B cell (primary cell): ENCODE data around the gene QSOX2. TPM values are rescaled to one million over a fixed set of nuclear protein-coding genes. Genes with fewer than 3 reads are reported as not detected.
A peak's percentile ranks its signal among the peaks of the same experiment; 100 is the strongest.

Source experiments
- ATAC-seq: fragments of 200-7000 bp; cut with Tn5 transposase; one replicate; pipeline ENCODE4 v1.10.0; 2021; ENCODE audit warnings: low read depth, mild to moderate bottlenecking, moderate number of reproducible peaks, moderate library complexity
- CTCF ChIA-PET: fragments of 350-600 bp; sonication (Branson Sonifier 250); formaldehyde crosslinking; loops from one replicate; lab custom pipeline; 2021; ENCODE audit warnings: antibody characterized with exemption, inconsistent platforms; lab: Charles Lee
- POLR2A ChIA-PET: fragments of 350-600 bp; sonication (Branson Sonifier 250); formaldehyde crosslinking; loops from one replicate; lab custom pipeline; 2021; ENCODE audit warnings: antibody characterized with exemption; lab: Charles Lee
- DNase-seq: peaks from one replicate; pipeline ENCODE4 v3.0.0; 2013
- H2AFZ ChIP-seq: 2 replicates; pipeline ENCODE4 v1.6.1; 2012; ENCODE audit warnings: mild to moderate bottlenecking, low read depth, low read length; ENCODE audit not compliant: insufficient read depth, poor library complexity, severe bottlenecking
- H3K27ac ChIP-seq, 2 donors: 1 replicate in 1 of 2; 2 replicates in 1 of 2; pipeline ENCODE4 v1.5.1; 2012 to 2013; ENCODE audit warnings: low read length in 2 of 2, mild to moderate bottlenecking in 2 of 2, moderate library complexity in 1 of 2
- H3K27me3 ChIP-seq, 4 experiments: fragments of 200-600 bp in 1 of 4; sonication (generic) in 1 of 4; replicated peaks in 1 of 4; 1 replicate in 2 of 4; 2 replicates in 2 of 4; pipeline versions ENCODE4 v1.6.1 to v1.7.0; 2013 to 2016; ENCODE audit warnings: low read length in 3 of 4, mild to moderate bottlenecking in 2 of 4, mixed read lengths in 1 of 4, moderate library complexity in 1 of 4; ENCODE audit not compliant: insufficient read depth in 4 of 4, control insufficient read depth in 3 of 4; ENCODE audit errors: control extremely low read depth in 1 of 4
- H3K36me3 ChIP-seq, 2 experiments: replicated peaks in 1 of 2; 1 replicate in 1 of 2; 2 replicates in 1 of 2; pipeline versions ENCODE4 v1.6.1 to v1.7.1; 2013; ENCODE audit warnings: low read length in 1 of 2; ENCODE audit not compliant: insufficient read depth in 2 of 2, control insufficient read depth in 1 of 2; ENCODE audit errors: control extremely low read depth in 1 of 2, extremely low read depth in 1 of 2
- H3K4me1 ChIP-seq, 2 donors: fragments of 200-600 bp in 1 of 2; sonication (generic) in 1 of 2; 1 replicate in 1 of 2; 2 replicates in 1 of 2; pipeline versions ENCODE4 v1.5.1 to v1.6.1; 2013 to 2017; ENCODE audit warnings: low read length in 2 of 2; ENCODE audit not compliant: control insufficient read depth in 2 of 2, insufficient read depth in 2 of 2
- H3K4me2 ChIP-seq: replicated peaks from 2 replicates; pipeline ENCODE3; 2012; ENCODE audit warnings: mild to moderate bottlenecking, low read depth, low read length; ENCODE audit not compliant: poor library complexity, severe bottlenecking
- H3K4me3 ChIP-seq, 5 experiments: fragments of 200-600 bp in 1 of 5; sonication (generic) in 1 of 5; 1 replicate in 3 of 5; 2 replicates in 2 of 5; pipeline versions ENCODE4 v1.5.1 to v1.7.0; 2011 to 2016; ENCODE audit warnings: low read length in 4 of 5, mild to moderate bottlenecking in 4 of 5, low read depth in 2 of 5, control low read depth in 1 of 5, moderate library complexity in 1 of 5; ENCODE audit not compliant: insufficient read depth in 1 of 5; ENCODE audit errors: control extremely low read depth in 1 of 5, extremely low read depth in 1 of 5
- H3K79me2 ChIP-seq: fragments of 200-600 bp; sonication (generic); one replicate; pipeline ENCODE4 v1.6.0; 2016; ENCODE audit warnings: low read length; ENCODE audit not compliant: control insufficient read depth, insufficient read depth
- H3K9ac ChIP-seq: fragments of 200-600 bp; sonication (generic); 2 replicates; pipeline ENCODE4 v1.6.1; 2017; ENCODE audit warnings: mild to moderate bottlenecking, low read length, moderate library complexity
- H3K9me3 ChIP-seq, 3 donors: one replicate each; pipeline versions ENCODE4 v1.6.1 to v1.7.1; 2013; ENCODE audit warnings: low read length in 2 of 3; ENCODE audit not compliant: control insufficient read depth in 2 of 3, insufficient read depth in 1 of 3; ENCODE audit errors: control extremely low read depth in 1 of 3
- H4K20me1 ChIP-seq: 2 replicates; pipeline ENCODE4 v1.6.0; 2012; ENCODE audit warnings: mild to moderate bottlenecking, low read length; ENCODE audit not compliant: insufficient read depth, control insufficient read depth, poor library complexity, severe bottlenecking
- H3K27ac Mint-ChIP-seq: one replicate; pipeline ENCODE4 v1.8.0; 2021; ENCODE audit warnings: mixed read lengths
- H3K27me3 Mint-ChIP-seq: one replicate; pipeline ENCODE4 v1.8.0; 2021; ENCODE audit warnings: mixed read lengths
- H3K4me1 Mint-ChIP-seq: one replicate; pipeline ENCODE4 v1.8.0; 2021; ENCODE audit warnings: mixed read lengths
- H3K4me3 Mint-ChIP-seq: one replicate; pipeline ENCODE4 v1.8.0; 2021; ENCODE audit warnings: mixed read lengths
- H3K9me3 Mint-ChIP-seq: one replicate; pipeline ENCODE4 v1.8.0; 2022; ENCODE audit warnings: mixed read lengths; ENCODE audit not compliant: insufficient read depth
- CTCF ChIP-seq: fragments of 200-600 bp; IDR thresholded peaks from one replicate; pipeline ENCODE4 v1.8.0; 2022; ENCODE audit warnings: antibody characterized with exemption, mild to moderate bottlenecking
- EZH2 ChIP-seq: IDR thresholded peaks from 2 replicates; pipeline ENCODE4 v1.6.1; 2012; ENCODE audit warnings: borderline replicate concordance, low read depth, mild to moderate bottlenecking, moderate library complexity, low read length; ENCODE audit not compliant: insufficient read depth, poor library complexity, severe bottlenecking
- WGBS: methylation state at CpG from one replicate; pipeline ENCODE4 v1.1.5; 2013; ENCODE audit warnings: missing lambda C conversion rate; ENCODE audit not compliant: insufficient coverage; 5-methylcytosine and 5-hydroxymethylcytosine counted together
- intact Hi-C: fragments of 100-400 bp; cut with micrococcal nuclease; formaldehyde crosslinking; loops from one replicate; pipeline ENCODE4 v1.10.0; 2022
- polyA plus RNA-seq: library from polyadenylated mRNA; depleted of rRNA; stranded (reverse); fragments of >200 nt; gene quantifications from 2 replicates; pipeline ENCODE4 v1.2.3, GENCODE V29; 2012
- total RNA-seq, 2 donors: library from RNA; stranded (reverse); fragments of 120-200 nt in 1 of 2; gene quantifications; 1 replicate in 1 of 2; 2 replicates in 1 of 2; pipeline versions ENCODE4 v1.2.3 to v1.2.4, GENCODE V29; 2013 to 2022

QSOX2 gene
- total and polyA plus RNA-seq, 2 donors (not counting 1 experiment from before 2014, with no cell fraction given) = 62.9 to 139 TPM

GRCh38 chr9:136204145-136204805, 41.3 kb downstream of the QSOX2 start:
- Histone ChIP-seq H3K9me3 (peaks cover 0 to 48% (median 0%) of the 10 kb centered on the region in 3 donors), H4K20me1 (peaks cover 60% of the 10 kb centered on the region), H3K27me3 (peaks cover 0 to 54% (median 35%) of the 10 kb centered on the region in 4 experiments), H3K4me3 (no peak overlapping the region), H3K4me1 (peaks cover 19% of the 10 kb centered on the region in 2 donors), H3K36me3 (peaks cover 0 to 18% of the 10 kb centered on the region in 2 experiments), H3K4me2 (no peak overlapping the region), H3K27ac (no peak overlapping the region), H2AFZ (no peak overlapping the region), H3K79me2 (no peaks in the 10 kb centered on the region), H3K9ac (no peak overlapping the region)
- DNase-seq = no peak
- peaks cover 20% of the 10 kb centered on the region for H3K4me1 Mint-ChIP-seq
- no peaks in the 10 kb centered on the region for H3K9me3 Mint-ChIP-seq
- ATAC-seq = no peak
- ChIA-PET POLR2A (interaction anchor here (1.2 kb wide), 1 partner anchor 21 kb away, joined by 3 read pairs; no protein-coding TSS in a partner anchor), CTCF (no interaction called here)
- H3K4me3 Mint-ChIP-seq = no peak overlapping the region
- peaks cover 16% of the 10 kb centered on the region for H3K27me3 Mint-ChIP-seq
- WGBS = 53% methylated on average over 20 of the region's 25 CpGs
- no peak for TF ChIP-seq EZH2
- TF ChIP-seq CTCF = no peak
- intact Hi-C loops = no loop called here
- H3K27ac Mint-ChIP-seq = no peak overlapping the region

GRCh38 chr9:136203408-136204144, 42.0 kb downstream of the QSOX2 start:
- Histone ChIP-seq H3K79me2 (no peaks in the 10 kb centered on the region), H3K36me3 (peaks cover 0 to 11% of the 10 kb centered on the region in 2 experiments), H2AFZ (no peak overlapping the region), H3K9me3 (peaks cover 0 to 50% (median 0%) of the 10 kb centered on the region in 3 donors), H4K20me1 (peaks cover 53% of the 10 kb centered on the region), H3K27ac (no peak overlapping the region), H3K27me3 (peaks cover 0 to 57% (median 36%) of the 10 kb centered on the region in 4 experiments), H3K4me2 (peak overlapping the region; percentile 22), H3K4me1 (peaks cover 22 to 23% of the 10 kb centered on the region in 2 donors), H3K4me3 (no peak overlapping the region), H3K9ac (no peak overlapping the region)
- Mint-ChIP-seq H3K27me3 (peaks cover 17% of the 10 kb centered on the region), H3K4me3 (no peak overlapping the region), H3K27ac (no peak overlapping the region), H3K4me1 (peaks cover 21% of the 10 kb centered on the region), H3K9me3 (no peaks in the 10 kb centered on the region)
- intact Hi-C loops = no loop called here
- CTCF ChIA-PET = interaction anchor here (0.6 kb wide), 1 partner anchor 12 kb away, joined by 3 read pairs; no protein-coding TSS in a partner anchor
- no peak for TF ChIP-seq CTCF
- no peak for TF ChIP-seq EZH2
- POLR2A ChIA-PET = interaction anchor here (1.2 kb wide), 1 partner anchor 22 kb away, joined by 3 read pairs; no protein-coding TSS in a partner anchor
- ATAC-seq (no peak), DNase-seq (no peak)
- 21% methylated on average over 33 of the region's 33 CpGs for WGBS
